Measurements from ENCODE around the gene HECTD4. TPM values are rescaled to one million over a fixed set of nuclear protein-coding genes. Genes with fewer than 3 reads are reported as not detected.

HECTD4 gene
- total RNA-seq, 2 experiments from 2014 or later, result 34.5 to 62.4 TPM

GRCh38 chr12:112164011-112164660, 218.1 kb downstream of the HECTD4 start:
- TF ChIP-seq CTCF (conservative IDR thresholded peaks at IDR 0.05; ENCODE audit: low read length) (no peak), EZH2phosphoT487 (IDR thresholded peaks at IDR 0.05; ENCODE audit: borderline replicate concordance, low read depth, low read length) (no peak)

GRCh38 chr12:112163471-112163991, 218.7 kb downstream of the HECTD4 start:
- Histone ChIP-seq H3K9me2 (ENCODE audit: insufficient read depth, low read length) (no peaks in the 10 kb centered on the region), H3K27ac (ENCODE audit: low read depth, low read length, poor library complexity, severe bottlenecking) (no peak overlapping the region), H3K4me2 (ENCODE audit: low read length) (no peak overlapping the region), H4K20me1 (ENCODE audit: insufficient read depth, low read length) (no peaks in the 10 kb centered on the region), H3K36me3 (ENCODE audit: insufficient read depth, low read length) (peaks cover 38% of the 10 kb centered on the region), H3K4me3 (ENCODE audit: low read depth, low read length, poor library complexity, severe bottlenecking) (no peak overlapping the region), H3K79me2 (ENCODE audit: insufficient read depth, low read depth, low read length) (no peaks in the 10 kb centered on the region), H2AFZ (ENCODE audit: low read length) (no peak overlapping the region), H3K9me3 (ENCODE audit: low read length) (no peaks in the 10 kb centered on the region), H3K4me1 (ENCODE audit: insufficient read depth, low read length, poor library complexity, severe bottlenecking) (no peaks in the 10 kb centered on the region)
- no peak for DNase-seq (ENCODE audit: low spot score)
- TF ChIP-seq EZH2phosphoT487 (IDR thresholded peaks at IDR 0.05; ENCODE audit: borderline replicate concordance, low read depth, low read length) (no peak), CTCF (conservative IDR thresholded peaks at IDR 0.05; ENCODE audit: low read length) (no peak)
- no TSS peak for BruUV-seq (replicated peaks)
- CTCF ChIA-PET (ENCODE audit: unreplicated experiment), result no interaction called here
- POLR2A ChIA-PET, result interaction anchor here (0.6 kb wide), 1 partner anchor 73 kb away, joined by 3 read pairs; no protein-coding TSS in a partner anchor
- intact Hi-C loops (cut with micrococcal nuclease; ENCODE audit: unreplicated experiment), result no loop called here

More at GRCh38 chr12:112164011-112164660, 218.1 kb downstream of the HECTD4 start:
- Histone ChIP-seq H3K36me3 (ENCODE audit: insufficient read depth, low read length) (peaks cover 32% of the 10 kb centered on the region), H4K20me1 (ENCODE audit: insufficient read depth, low read length) (no peaks in the 10 kb centered on the region), H3K4me3 (ENCODE audit: low read depth, low read length, poor library complexity, severe bottlenecking) (no peak overlapping the region), H3K4me2 (ENCODE audit: low read length) (no peak overlapping the region), H3K9me2 (ENCODE audit: insufficient read depth, low read length) (no peaks in the 10 kb centered on the region), H3K4me1 (ENCODE audit: insufficient read depth, low read length, poor library complexity, severe bottlenecking) (no peaks in the 10 kb centered on the region), H3K27ac (ENCODE audit: low read depth, low read length, poor library complexity, severe bottlenecking) (no peak overlapping the region), H2AFZ (ENCODE audit: low read length) (no peak overlapping the region), H3K79me2 (ENCODE audit: insufficient read depth, low read depth, low read length) (no peaks in the 10 kb centered on the region), H3K9me3 (ENCODE audit: low read length) (no peaks in the 10 kb centered on the region)
- ChIA-PET POLR2A (interaction anchor here (0.7 kb wide), 1 partner anchor 349 kb away, joined by 3 read pairs; no protein-coding TSS in a partner anchor), CTCF (ENCODE audit: unreplicated experiment) (no interaction called here)
- BruUV-seq (replicated peaks), result no TSS peak
- DNase-seq (ENCODE audit: low spot score), result no peak
- intact Hi-C loops (cut with micrococcal nuclease; ENCODE audit: unreplicated experiment), result no loop called here

- Histone ChIP-seq H3K4me2 (ENCODE audit: low read length) (no peak overlapping the region), H3K4me3 (ENCODE audit: low read depth, low read length, poor library complexity, severe bottlenecking) (no peak overlapping the region), H3K9me2 (ENCODE audit: insufficient read depth, low read length) (no peaks in the 10 kb centered on the region), H3K4me1 (ENCODE audit: insufficient read depth, low read length, poor library complexity, severe bottlenecking) (no peaks in the 10 kb centered on the region), H3K9me3 (ENCODE audit: low read length) (no peaks in the 10 kb centered on the region), H3K36me3 (ENCODE audit: insufficient read depth, low read length) (peaks cover 42% of the 10 kb centered on the region), H3K79me2 (ENCODE audit: insufficient read depth, low read depth, low read length) (no peaks in the 10 kb centered on the region), H4K20me1 (ENCODE audit: insufficient read depth, low read length) (no peaks in the 10 kb centered on the region), H2AFZ (ENCODE audit: low read length) (no peak overlapping the region), H3K27ac (ENCODE audit: low read depth, low read length, poor library complexity, severe bottlenecking) (no peak overlapping the region)
- TF ChIP-seq CTCF (conservative IDR thresholded peaks at IDR 0.05; ENCODE audit: low read length) (no peak), EZH2phosphoT487 (IDR thresholded peaks at IDR 0.05; ENCODE audit: borderline replicate concordance, low read depth, low read length) (no peak)
- BruUV-seq (replicated peaks), result no TSS peak
- CTCF ChIA-PET (ENCODE audit: unreplicated experiment), result no interaction called here
- intact Hi-C loops (cut with micrococcal nuclease; ENCODE audit: unreplicated experiment), result no loop called here
- no peak for DNase-seq (ENCODE audit: low spot score)
- POLR2A ChIA-PET, result interaction anchor here (0.6 kb wide), 1 partner anchor 72 kb away, joined by 3 read pairs; no protein-coding TSS in a partner anchor
Measured at GRCh38 chr12:112163056-112163455, 219.2 kb downstream of the HECTD4 start.
